Measurements from ENCODE around the gene PTPRN2. TPM values are rescaled to one million over a fixed set of nuclear protein-coding genes. Genes with fewer than 3 reads are reported as not detected.

PTPRN2 gene
- total RNA-seq, 1 donor from 2014 or later = 11.4 TPM

GRCh38 chr7:158166386-158167340 lies 421.0 kb downstream of the PTPRN2 start:
- no peaks in the 10 kb centered on the region for H3K4me1 Mint-ChIP-seq (ENCODE audit: low read depth)
- no peak overlapping the region for H3K4me3 Mint-ChIP-seq (ENCODE audit: low read depth)
- no peaks in the 10 kb centered on the region for H3K27me3 Mint-ChIP-seq
- peaks cover 4% of the 10 kb centered on the region for H3K36me3 Mint-ChIP-seq (ENCODE audit: insufficient read depth)
- no peak overlapping the region for H3K27ac Mint-ChIP-seq
- no peak for DNase-seq (ENCODE audit: low spot score, unreplicated experiment)
- peaks cover 21% of the 10 kb centered on the region for H3K9me3 Mint-ChIP-seq (ENCODE audit: low read depth)
- TF ChIP-seq CTCF (IDR thresholded peaks at IDR 0.05; ENCODE audit: unreplicated experiment) = no peak

GRCh38 chr7:158165711-158166110 lies 421.9 kb downstream of the PTPRN2 start:
- no peak for DNase-seq (ENCODE audit: low spot score, unreplicated experiment)
- Mint-ChIP-seq H3K36me3 (ENCODE audit: insufficient read depth) (peaks cover 4% of the 10 kb centered on the region), H3K4me3 (ENCODE audit: low read depth) (no peak overlapping the region), H3K9me3 (ENCODE audit: low read depth) (peaks cover 18% of the 10 kb centered on the region), H3K4me1 (ENCODE audit: low read depth) (no peaks in the 10 kb centered on the region), H3K27me3 (no peaks in the 10 kb centered on the region), H3K27ac (no peak overlapping the region)
- TF ChIP-seq CTCF (IDR thresholded peaks at IDR 0.05; ENCODE audit: unreplicated experiment) = no peak

GRCh38 chr7:158164101-158165095 lies 423.2 kb downstream of the PTPRN2 start:
- Mint-ChIP-seq H3K4me3 (ENCODE audit: low read depth) (no peak overlapping the region), H3K9me3 (ENCODE audit: low read depth) (peaks cover 18% of the 10 kb centered on the region), H3K4me1 (ENCODE audit: low read depth) (no peaks in the 10 kb centered on the region), H3K36me3 (ENCODE audit: insufficient read depth) (peaks cover 4% of the 10 kb centered on the region), H3K27me3 (no peaks in the 10 kb centered on the region), H3K27ac (no peak overlapping the region)
- TF ChIP-seq CTCF (IDR thresholded peaks at IDR 0.05; ENCODE audit: unreplicated experiment) = no peak
- DNase-seq (ENCODE audit: low spot score, unreplicated experiment) = no peak

- H3K4me1 Mint-ChIP-seq (ENCODE audit: low read depth) = no peaks in the 10 kb centered on the region
- no peak overlapping the region for H3K4me3 Mint-ChIP-seq (ENCODE audit: low read depth)
- no peak for DNase-seq (ENCODE audit: low spot score, unreplicated experiment)
- H3K27me3 Mint-ChIP-seq = no peaks in the 10 kb centered on the region
- H3K27ac Mint-ChIP-seq = no peak overlapping the region
- no peak for TF ChIP-seq CTCF (IDR thresholded peaks at IDR 0.05; ENCODE audit: unreplicated experiment)
- peaks cover 18% of the 10 kb centered on the region for H3K9me3 Mint-ChIP-seq (ENCODE audit: low read depth)
- peaks cover 6% of the 10 kb centered on the region for H3K36me3 Mint-ChIP-seq (ENCODE audit: insufficient read depth)
Measured at GRCh38 chr7:158161194-158161593, 426.4 kb downstream of the PTPRN2 start.

GRCh38 chr7:158160199-158160598 lies 427.4 kb downstream of the PTPRN2 start:
- Mint-ChIP-seq H3K4me1 (ENCODE audit: low read depth) (no peaks in the 10 kb centered on the region), H3K4me3 (ENCODE audit: low read depth) (no peak overlapping the region), H3K9me3 (ENCODE audit: low read depth) (peaks cover 24% of the 10 kb centered on the region), H3K27ac (no peak overlapping the region), H3K27me3 (no peaks in the 10 kb centered on the region), H3K36me3 (ENCODE audit: insufficient read depth) (peaks cover 6% of the 10 kb centered on the region)
- no peak for DNase-seq (ENCODE audit: low spot score, unreplicated experiment)
- TF ChIP-seq CTCF (IDR thresholded peaks at IDR 0.05; ENCODE audit: unreplicated experiment) = no peak
